ENCODE measurements around the gene TM6SF1. TPM values are rescaled to one million over a fixed set of nuclear protein-coding genes. Genes with fewer than 3 reads are reported as not detected.

TM6SF1 gene
- total RNA-seq, 1 experiment from 2014 or later, result not detected

DNA sequence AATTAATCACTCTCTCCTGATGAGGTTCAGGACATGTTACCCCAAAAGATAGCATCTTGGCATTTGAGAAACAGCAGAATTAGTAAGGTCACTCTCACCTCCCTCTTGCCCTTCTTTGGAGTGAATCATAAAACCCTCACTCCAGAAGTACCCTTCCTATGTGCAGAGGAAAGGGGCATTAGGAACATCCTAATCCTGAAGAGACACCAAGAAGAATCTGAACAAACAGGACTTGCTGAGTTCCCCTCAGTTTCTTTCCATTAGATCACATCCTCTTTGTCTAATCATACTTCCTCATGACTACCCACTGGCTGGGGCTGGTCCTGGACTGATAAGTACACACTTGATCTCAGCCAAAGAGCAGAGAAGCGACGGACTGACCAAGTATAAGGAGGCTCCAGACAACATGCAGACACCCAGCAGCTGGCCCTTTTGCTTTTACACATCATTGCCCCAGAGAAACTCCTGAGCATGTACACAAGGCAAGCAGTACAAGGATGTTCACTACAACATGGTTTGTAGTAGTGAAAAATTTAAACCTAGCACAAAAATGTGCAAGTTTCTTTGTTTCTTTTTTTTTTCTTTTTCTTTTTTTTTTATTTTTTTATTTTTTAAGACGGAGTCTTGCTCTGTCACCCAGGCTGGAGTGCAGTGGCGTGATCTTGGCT, 15.0 kb upstream of the TM6SF1 start:
- Histone ChIP-seq H3K79me2 (ENCODE audit: low read length) (no peaks in the 10 kb centered on the region), H3K9me3 (ENCODE audit: low read length) (no peaks in the 10 kb centered on the region), H2AFZ (ENCODE audit: low read length) (no peak overlapping the region), H3K9ac (ENCODE audit: low read length) (no peak overlapping the region), H3K9me2 (replicated peaks; ENCODE audit: insufficient read depth, low read length) (no peaks in the 10 kb centered on the region), H3K27me3 (ENCODE audit: low read length) (no peaks in the 10 kb centered on the region), H3K4me2 (ENCODE audit: low read depth, low read length, poor library complexity, severe bottlenecking) (no peak overlapping the region), H3K4me3 (ENCODE audit: low read length) (no peak overlapping the region), H3K4me1 (ENCODE audit: low read length) (no peaks in the 10 kb centered on the region), H4K20me1 (ENCODE audit: insufficient read depth, low read depth, low read length) (no peaks in the 10 kb centered on the region), H3K27ac (ENCODE audit: low read length) (no peak overlapping the region), H3K36me3 (ENCODE audit: insufficient read depth, low read length) (no peaks in the 10 kb centered on the region)
- DNase-seq, result peak; percentile 44

DNA sequence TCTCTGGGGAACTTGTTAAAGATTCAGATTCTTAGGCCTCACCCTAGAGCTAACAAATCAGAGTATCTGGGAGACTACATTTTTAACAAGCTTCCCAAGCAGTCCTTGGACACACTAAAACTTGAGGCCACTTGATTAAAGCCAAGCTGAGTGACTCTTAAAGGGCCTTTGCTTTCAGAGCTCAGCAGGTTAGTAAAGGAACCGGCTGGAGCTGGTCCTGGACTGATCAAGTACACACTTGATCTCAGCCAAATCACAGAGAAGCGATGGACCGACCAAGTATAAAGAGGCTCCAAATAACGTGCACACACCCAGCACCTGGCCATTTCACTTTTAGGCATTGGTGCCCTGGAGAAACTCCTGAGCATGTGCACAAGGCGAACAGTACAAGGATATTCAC, 12.9 kb upstream of the TM6SF1 start:
- Histone ChIP-seq H3K4me1 (ENCODE audit: low read length) (no peaks in the 10 kb centered on the region), H2AFZ (ENCODE audit: low read length) (no peak overlapping the region), H3K27ac (ENCODE audit: low read length) (no peak overlapping the region), H3K36me3 (ENCODE audit: insufficient read depth, low read length) (no peaks in the 10 kb centered on the region), H3K4me2 (ENCODE audit: low read depth, low read length, poor library complexity, severe bottlenecking) (no peak overlapping the region), H3K27me3 (ENCODE audit: low read length) (no peaks in the 10 kb centered on the region), H3K9me2 (replicated peaks; ENCODE audit: insufficient read depth, low read length) (no peaks in the 10 kb centered on the region), H4K20me1 (ENCODE audit: insufficient read depth, low read depth, low read length) (no peaks in the 10 kb centered on the region), H3K79me2 (ENCODE audit: low read length) (no peaks in the 10 kb centered on the region), H3K9ac (ENCODE audit: low read length) (no peak overlapping the region), H3K4me3 (ENCODE audit: low read length) (no peak overlapping the region), H3K9me3 (ENCODE audit: low read length) (no peaks in the 10 kb centered on the region)
- no peak for DNase-seq

GRCh38 chr15:83098079-83098478, 9.4 kb upstream of the TM6SF1 start:
- H3K27me3 ChIP-seq (ENCODE audit: low read length), result no peaks in the 10 kb centered on the region
- no peaks in the 10 kb centered on the region for H3K9me2 ChIP-seq (replicated peaks; ENCODE audit: insufficient read depth, low read length)
- H3K9me3 ChIP-seq (ENCODE audit: low read length), result no peaks in the 10 kb centered on the region
- no peak overlapping the region for H3K9ac ChIP-seq (ENCODE audit: low read length)
- no peak overlapping the region for H3K27ac ChIP-seq (ENCODE audit: low read length)
- H3K4me2 ChIP-seq (ENCODE audit: low read depth, low read length, poor library complexity, severe bottlenecking), result no peak overlapping the region
- no peak overlapping the region for H3K4me3 ChIP-seq (ENCODE audit: low read length)
- no peaks in the 10 kb centered on the region for H4K20me1 ChIP-seq (ENCODE audit: insufficient read depth, low read depth, low read length)
- no peaks in the 10 kb centered on the region for H3K4me1 ChIP-seq (ENCODE audit: low read length)
- no peak overlapping the region for H2AFZ ChIP-seq (ENCODE audit: low read length)
- H3K36me3 ChIP-seq (ENCODE audit: insufficient read depth, low read length), result no peaks in the 10 kb centered on the region
- DNase-seq, result no peak
- H3K79me2 ChIP-seq (ENCODE audit: low read length), result no peaks in the 10 kb centered on the region

DNA sequence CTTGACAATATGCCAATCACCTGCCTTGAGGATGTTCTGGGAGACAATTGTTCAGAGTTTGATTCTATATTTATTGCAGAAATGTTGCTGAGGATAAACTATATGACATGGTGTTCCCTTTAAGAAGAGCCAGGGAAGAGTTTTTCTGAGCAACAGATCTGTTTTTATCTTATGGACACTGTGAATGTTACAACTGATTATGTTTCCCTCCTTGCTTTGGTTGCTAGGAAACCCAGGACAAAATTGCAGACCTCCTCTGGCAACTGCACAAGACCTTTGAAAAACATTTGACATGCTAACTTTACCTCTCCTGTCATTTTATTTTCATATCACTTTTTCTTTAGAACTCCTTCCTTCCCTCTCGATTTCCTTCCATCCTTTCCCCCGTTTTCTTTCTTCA, 8.2 kb upstream of the TM6SF1 start:
- Histone ChIP-seq H3K36me3 (ENCODE audit: insufficient read depth, low read length) (no peaks in the 10 kb centered on the region), H3K9ac (ENCODE audit: low read length) (no peak overlapping the region), H3K4me3 (ENCODE audit: low read length) (no peak overlapping the region), H3K9me2 (replicated peaks; ENCODE audit: insufficient read depth, low read length) (no peaks in the 10 kb centered on the region), H3K27me3 (ENCODE audit: low read length) (no peaks in the 10 kb centered on the region), H3K27ac (ENCODE audit: low read length) (no peak overlapping the region), H3K4me1 (ENCODE audit: low read length) (no peaks in the 10 kb centered on the region), H3K79me2 (ENCODE audit: low read length) (no peaks in the 10 kb centered on the region), H3K4me2 (ENCODE audit: low read depth, low read length, poor library complexity, severe bottlenecking) (no peak overlapping the region), H2AFZ (ENCODE audit: low read length) (no peak overlapping the region), H4K20me1 (ENCODE audit: insufficient read depth, low read depth, low read length) (no peaks in the 10 kb centered on the region), H3K9me3 (ENCODE audit: low read length) (no peaks in the 10 kb centered on the region)
- DNase-seq, result no peak

DNA sequence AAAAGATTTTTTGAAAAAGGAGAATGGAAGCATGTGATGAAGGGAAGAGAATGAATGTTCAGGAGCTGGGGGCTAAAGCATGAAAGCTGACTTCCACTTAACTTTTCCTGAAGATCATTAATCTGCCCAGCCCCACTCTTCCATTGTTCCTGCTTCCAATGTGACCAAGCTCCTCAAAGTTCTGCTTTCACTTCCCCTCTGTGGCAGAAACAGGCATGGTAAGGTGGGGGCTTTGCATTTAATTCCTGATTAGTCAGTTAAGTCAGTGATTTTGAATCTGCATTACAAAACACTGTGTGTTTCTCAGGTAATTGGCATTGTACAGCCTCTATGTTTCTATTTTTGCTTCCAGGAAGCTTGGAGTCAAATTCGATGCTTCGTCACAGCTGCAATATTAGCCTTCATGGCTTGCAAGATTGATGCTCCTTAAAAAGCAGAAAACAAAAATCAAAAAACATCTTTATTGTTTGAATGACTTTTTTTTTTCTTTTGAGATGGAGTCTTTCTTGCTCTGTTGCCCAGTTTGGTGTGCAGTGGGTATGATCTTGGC, 7.3 kb upstream of the TM6SF1 start:
- Histone ChIP-seq H3K79me2 (ENCODE audit: low read length) (no peaks in the 10 kb centered on the region), H2AFZ (ENCODE audit: low read length) (no peak overlapping the region), H3K4me3 (ENCODE audit: low read length) (no peak overlapping the region), H3K9ac (ENCODE audit: low read length) (no peak overlapping the region), H3K27me3 (ENCODE audit: low read length) (no peaks in the 10 kb centered on the region), H3K4me1 (ENCODE audit: low read length) (no peaks in the 10 kb centered on the region), H3K36me3 (ENCODE audit: insufficient read depth, low read length) (no peaks in the 10 kb centered on the region), H3K27ac (ENCODE audit: low read length) (no peak overlapping the region), H4K20me1 (ENCODE audit: insufficient read depth, low read depth, low read length) (no peaks in the 10 kb centered on the region), H3K4me2 (ENCODE audit: low read depth, low read length, poor library complexity, severe bottlenecking) (no peak overlapping the region), H3K9me2 (replicated peaks; ENCODE audit: insufficient read depth, low read length) (no peaks in the 10 kb centered on the region), H3K9me3 (ENCODE audit: low read length) (no peaks in the 10 kb centered on the region)
- no peak for DNase-seq

- Histone ChIP-seq H3K9ac (ENCODE audit: low read length) (no peak overlapping the region), H4K20me1 (ENCODE audit: insufficient read depth, low read depth, low read length) (no peaks in the 10 kb centered on the region), H2AFZ (ENCODE audit: low read length) (no peak overlapping the region), H3K27ac (ENCODE audit: low read length) (no peak overlapping the region), H3K9me3 (ENCODE audit: low read length) (no peaks in the 10 kb centered on the region), H3K79me2 (ENCODE audit: low read length) (no peaks in the 10 kb centered on the region), H3K9me2 (replicated peaks; ENCODE audit: insufficient read depth, low read length) (no peaks in the 10 kb centered on the region), H3K27me3 (ENCODE audit: low read length) (no peaks in the 10 kb centered on the region), H3K4me1 (ENCODE audit: low read length) (no peaks in the 10 kb centered on the region), H3K4me3 (ENCODE audit: low read length) (no peak overlapping the region), H3K4me2 (ENCODE audit: low read depth, low read length, poor library complexity, severe bottlenecking) (no peak overlapping the region), H3K36me3 (ENCODE audit: insufficient read depth, low read length) (no peaks in the 10 kb centered on the region)
- no peak for DNase-seq
These were observed 5.1 kb upstream of the TM6SF1 start for GRCh38 chr15:83102346-83102745.

DNA sequence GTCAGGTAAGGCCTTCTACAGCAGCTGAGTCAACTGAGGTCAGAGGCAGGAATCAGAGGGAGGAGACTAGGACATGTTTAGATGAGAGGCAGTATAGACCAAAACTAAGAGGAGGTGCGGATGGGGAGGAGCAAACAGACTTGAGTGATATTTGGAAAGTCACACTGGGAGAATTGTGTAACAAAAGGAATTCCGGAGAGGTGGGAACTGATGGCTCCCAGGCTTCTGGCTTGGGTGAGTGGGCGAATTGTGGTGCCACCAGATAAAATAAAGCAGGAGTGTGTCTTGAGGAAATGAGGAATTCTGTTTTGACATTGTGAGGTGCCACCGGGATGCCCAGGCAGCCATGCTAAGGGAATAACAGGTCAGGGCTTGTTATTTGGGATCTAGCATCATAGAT, 3.3 kb upstream of the TM6SF1 start:
- Histone ChIP-seq H3K4me2 (ENCODE audit: low read depth, low read length, poor library complexity, severe bottlenecking) (no peak overlapping the region), H3K9me2 (replicated peaks; ENCODE audit: insufficient read depth, low read length) (no peaks in the 10 kb centered on the region), H3K36me3 (ENCODE audit: insufficient read depth, low read length) (no peaks in the 10 kb centered on the region), H4K20me1 (ENCODE audit: insufficient read depth, low read depth, low read length) (no peaks in the 10 kb centered on the region), H3K27me3 (ENCODE audit: low read length) (no peaks in the 10 kb centered on the region), H3K4me1 (ENCODE audit: low read length) (no peaks in the 10 kb centered on the region), H3K9me3 (ENCODE audit: low read length) (no peaks in the 10 kb centered on the region), H3K9ac (ENCODE audit: low read length) (no peak overlapping the region), H2AFZ (ENCODE audit: low read length) (no peak overlapping the region), H3K79me2 (ENCODE audit: low read length) (no peaks in the 10 kb centered on the region), H3K4me3 (ENCODE audit: low read length) (no peak overlapping the region), H3K27ac (ENCODE audit: low read length) (no peak overlapping the region)
- DNase-seq, result no peak

GRCh38 chr15:83105440-83105839, 2.0 kb upstream of the TM6SF1 start:
- H3K9me2 ChIP-seq (replicated peaks; ENCODE audit: insufficient read depth, low read length), result no peaks in the 10 kb centered on the region
- no peaks in the 10 kb centered on the region for H3K9me3 ChIP-seq (ENCODE audit: low read length)
- no peaks in the 10 kb centered on the region for H3K27me3 ChIP-seq (ENCODE audit: low read length)
- no peak overlapping the region for H2AFZ ChIP-seq (ENCODE audit: low read length)
- H3K4me3 ChIP-seq (ENCODE audit: low read length), result no peak overlapping the region
- no peak overlapping the region for H3K27ac ChIP-seq (ENCODE audit: low read length)
- no peak overlapping the region for H3K4me2 ChIP-seq (ENCODE audit: low read depth, low read length, poor library complexity, severe bottlenecking)
- H3K4me1 ChIP-seq (ENCODE audit: low read length), result no peaks in the 10 kb centered on the region
- no peak for DNase-seq
- H3K79me2 ChIP-seq (ENCODE audit: low read length), result no peaks in the 10 kb centered on the region
- no peaks in the 10 kb centered on the region for H3K36me3 ChIP-seq (ENCODE audit: insufficient read depth, low read length)
- H3K9ac ChIP-seq (ENCODE audit: low read length), result no peak overlapping the region
- H4K20me1 ChIP-seq (ENCODE audit: insufficient read depth, low read depth, low read length), result no peaks in the 10 kb centered on the region

Measured in Karpas-422 (cell line).